Central memory CD8-positive, alpha-beta T cell (primary cell): Measurements from ENCODE around the gene TIPRL.

Source experiments
- ATAC-seq: fragments of 150-1000 bp; cut with Tn5 transposase; replicated peaks from 2 replicates; pipeline ENCODE4 v1.10.0; 2022; ENCODE audit warnings: mild to moderate bottlenecking, moderate FRiP score, moderate number of reproducible peaks; ENCODE audit not compliant: poor library complexity, severe bottlenecking; ENCODE audit errors: extremely low read depth
- DNase-seq, 2 donors: peaks; one replicate each; pipeline ENCODE4 v3.0.0; 2021; ENCODE audit warnings: low spot score in 2 of 2
- H3K27ac Mint-ChIP-seq: one replicate; pipeline ENCODE4 v1.8.0; 2022; ENCODE audit warnings: low read depth, mild to moderate bottlenecking, moderate library complexity, mixed read lengths
- H3K27me3 Mint-ChIP-seq: one replicate; pipeline ENCODE4 v1.8.0; 2022; ENCODE audit warnings: mixed read lengths
- H3K36me3 Mint-ChIP-seq: one replicate; pipeline ENCODE4 v1.8.0; 2022; ENCODE audit warnings: mild to moderate bottlenecking, moderate library complexity, mixed read lengths; ENCODE audit not compliant: insufficient read depth
- H3K4me1 Mint-ChIP-seq: one replicate; pipeline ENCODE4 v1.8.0; 2022; ENCODE audit warnings: mixed read lengths
- H3K4me3 Mint-ChIP-seq: one replicate; pipeline ENCODE4 v1.8.0; 2022; ENCODE audit warnings: mild to moderate bottlenecking, moderate library complexity, mixed read lengths
- H3K9me3 Mint-ChIP-seq: one replicate; pipeline ENCODE4 v1.8.0; 2022; ENCODE audit warnings: mixed read lengths

TIPRL gene

GRCh38 chr1:168224991-168225390 is 46.2 kb downstream of the TIPRL start:
- H3K36me3 Mint-ChIP-seq: peaks cover 9% of the 10 kb centered on the region
- H3K27me3 Mint-ChIP-seq: peaks cover 1% of the 10 kb centered on the region
- H3K4me3 Mint-ChIP-seq: peak overlapping the region; percentile 87
- H3K9me3 Mint-ChIP-seq: no peaks in the 10 kb centered on the region
- H3K4me1 Mint-ChIP-seq: peaks cover 31% of the 10 kb centered on the region
- ATAC-seq (no peak), DNase-seq (no peak)
- H3K27ac Mint-ChIP-seq: no peak overlapping the region

GRCh38 chr1:168225476-168226190 is 46.9 kb downstream of the TIPRL start, which contains the start of gene SFT2D2:
SFT2D2 (plus strand) TSS chr1:168226004; CDS start chr1:168226080, 76 bp downstream.
- Mint-ChIP-seq H3K4me1 (peaks cover 34% of the 10 kb centered on the region), H3K36me3 (peaks cover 9% of the 10 kb centered on the region), H3K27me3 (no peaks in the 10 kb centered on the region), H3K9me3 (no peaks in the 10 kb centered on the region), H3K27ac (peak within 1 kb of the TSS; percentile 90), H3K4me3 (peak within 1 kb of the TSS; percentile 87)
- peak; percentile 97 for ATAC-seq
- peak; percentile 68 to 69 for DNase-seq

- Mint-ChIP-seq H3K4me3 (peak overlapping the region; percentile 87), H3K4me1 (peaks cover 54% of the 10 kb centered on the region), H3K27me3 (no peaks in the 10 kb centered on the region), H3K36me3 (peaks cover 22% of the 10 kb centered on the region), H3K9me3 (no peaks in the 10 kb centered on the region), H3K27ac (peak overlapping the region; percentile 90)
- DNase-seq (no peak), ATAC-seq (no peak)
Observed at GRCh38 chr1:168227620-168228019, 48.9 kb downstream of the TIPRL start.

- no peak for ATAC-seq
- Mint-ChIP-seq H3K4me3 (peak overlapping the region; percentile 8), H3K27ac (no peak overlapping the region)
Observed at GRCh38 chr1:168229893-168230292, 51.1 kb downstream of the TIPRL start.

GRCh38 chr1:168230709-168231108 is 51.9 kb downstream of the TIPRL start:
- Mint-ChIP-seq H3K27me3 (no peaks in the 10 kb centered on the region), H3K4me3 (no peak overlapping the region), H3K27ac (no peak overlapping the region), H3K36me3 (peaks cover 37% of the 10 kb centered on the region), H3K4me1 (peaks cover 80% of the 10 kb centered on the region), H3K9me3 (no peaks in the 10 kb centered on the region)
- no peak for ATAC-seq
- no peak for DNase-seq

More at GRCh38 chr1:168229893-168230292, 51.1 kb downstream of the TIPRL start:
- Mint-ChIP-seq H3K4me1 (peaks cover 72% of the 10 kb centered on the region), H3K36me3 (peaks cover 32% of the 10 kb centered on the region), H3K9me3 (no peaks in the 10 kb centered on the region), H3K27me3 (no peaks in the 10 kb centered on the region)
- no peak for DNase-seq

- Mint-ChIP-seq H3K27me3 (no peaks in the 10 kb centered on the region), H3K36me3 (peaks cover 58% of the 10 kb centered on the region), H3K4me1 (peaks cover 62% of the 10 kb centered on the region), H3K9me3 (no peaks in the 10 kb centered on the region), H3K27ac (no peak overlapping the region), H3K4me3 (no peak overlapping the region)
- ATAC-seq (peak; percentile 98), DNase-seq (peak in 1 of 2 donors; percentile 32)
Observed at GRCh38 chr1:168234846-168235547, 56.2 kb downstream of the TIPRL start.

GRCh38 chr1:168235548-168235885 is 56.8 kb downstream of the TIPRL start:
- Mint-ChIP-seq H3K4me3 (no peak overlapping the region), H3K4me1 (peaks cover 61% of the 10 kb centered on the region), H3K9me3 (no peaks in the 10 kb centered on the region), H3K27ac (peak overlapping the region; percentile 63), H3K27me3 (no peaks in the 10 kb centered on the region), H3K36me3 (peaks cover 63% of the 10 kb centered on the region)
- DNase-seq (no peak), ATAC-seq (no peak)

GRCh38 chr1:168235937-168236336 is 57.2 kb downstream of the TIPRL start:
- DNase-seq (no peak), ATAC-seq (no peak)
- peaks cover 65% of the 10 kb centered on the region for H3K36me3 Mint-ChIP-seq
- no peak overlapping the region for H3K4me3 Mint-ChIP-seq
- no peaks in the 10 kb centered on the region for H3K9me3 Mint-ChIP-seq
- H3K27ac Mint-ChIP-seq: peak overlapping the region; percentile 63
- no peaks in the 10 kb centered on the region for H3K27me3 Mint-ChIP-seq
- H3K4me1 Mint-ChIP-seq: peaks cover 56% of the 10 kb centered on the region

- Mint-ChIP-seq H3K27ac (peak overlapping the region; percentile 63), H3K36me3 (peaks cover 66% of the 10 kb centered on the region), H3K4me3 (no peak overlapping the region), H3K9me3 (no peaks in the 10 kb centered on the region), H3K27me3 (no peaks in the 10 kb centered on the region), H3K4me1 (peaks cover 46% of the 10 kb centered on the region)
- DNase-seq (no peak), ATAC-seq (no peak)
Observed at GRCh38 chr1:168236836-168237611, 58.3 kb downstream of the TIPRL start.

GRCh38 chr1:168243198-168243597 is 64.4 kb downstream of the TIPRL start:
- Mint-ChIP-seq H3K36me3 (peaks cover 75% of the 10 kb centered on the region), H3K27me3 (no peaks in the 10 kb centered on the region), H3K4me3 (no peak overlapping the region), H3K4me1 (peaks cover 44% of the 10 kb centered on the region), H3K9me3 (no peaks in the 10 kb centered on the region), H3K27ac (no peak overlapping the region)
- ATAC-seq (no peak), DNase-seq (no peak)

GRCh38 chr1:168243636-168244212 is 65.0 kb downstream of the TIPRL start:
- Mint-ChIP-seq H3K27ac (peak overlapping the region; percentile 24), H3K4me3 (peak overlapping the region; percentile 3), H3K9me3 (no peaks in the 10 kb centered on the region), H3K4me1 (peaks cover 50% of the 10 kb centered on the region), H3K36me3 (peaks cover 76% of the 10 kb centered on the region), H3K27me3 (no peaks in the 10 kb centered on the region)
- no peak for ATAC-seq
- DNase-seq: no peak

GRCh38 chr1:168245042-168245441 is 66.3 kb downstream of the TIPRL start:
- H3K27me3 Mint-ChIP-seq: no peaks in the 10 kb centered on the region

More at GRCh38 chr1:168245042-168245441, 66.3 kb downstream of the TIPRL start:
- DNase-seq (no peak), ATAC-seq (no peak)
- Mint-ChIP-seq H3K9me3 (no peaks in the 10 kb centered on the region), H3K4me3 (no peak overlapping the region), H3K27ac (no peak overlapping the region), H3K4me1 (peaks cover 58% of the 10 kb centered on the region), H3K36me3 (peaks cover 72% of the 10 kb centered on the region)
